GM18505 (cell line): ENCODE results near the gene PTPRM.

ENCODE experiments used
- ATAC-seq: cut with Tn5 transposase; IDR thresholded peaks from one replicate; pipeline ENCODE4 v1.9.1; 2021; ENCODE audit not compliant: unreplicated experiment
- POLR2A ChIP-seq: IDR thresholded peaks from 4 replicates; pipeline ENCODE4 v1.6.1; 2011; ENCODE audit warnings: borderline replicate concordance; ENCODE audit not compliant: insufficient read depth, insufficient read length; ENCODE audit errors: extremely low read depth

Gene PTPRM

GRCh38 chr18:8001711-8002301 lies 434.7 kb downstream of the PTPRM start:
- no peak for TF ChIP-seq POLR2A
- no peak for ATAC-seq

- no peak for TF ChIP-seq POLR2A
- ATAC-seq: no peak
Measured at GRCh38 chr18:8003878-8004675, 437.0 kb downstream of the PTPRM start.

- no peak for ATAC-seq
- no peak for TF ChIP-seq POLR2A
Measured at GRCh38 chr18:8004792-8005191, 437.7 kb downstream of the PTPRM start.

GRCh38 chr18:8005870-8006569 lies 438.9 kb downstream of the PTPRM start:
- ATAC-seq: no peak

GRCh38 chr18:8006979-8007378 lies 439.9 kb downstream of the PTPRM start:
- TF ChIP-seq POLR2A: no peak
- ATAC-seq: no peak

More at GRCh38 chr18:8005870-8006569, 438.9 kb downstream of the PTPRM start:
- no peak for TF ChIP-seq POLR2A

- ATAC-seq: no peak
Measured at GRCh38 chr18:8008033-8008432, 440.9 kb downstream of the PTPRM start.

GRCh38 chr18:8011361-8011760 lies 444.2 kb downstream of the PTPRM start:
- TF ChIP-seq POLR2A: no peak
- ATAC-seq: no peak

More at GRCh38 chr18:8008033-8008432, 440.9 kb downstream of the PTPRM start:
- no peak for TF ChIP-seq POLR2A

GRCh38 chr18:8011906-8012305 lies 444.8 kb downstream of the PTPRM start:
- ATAC-seq: no peak
- TF ChIP-seq POLR2A: no peak

GRCh38 chr18:8018701-8019331 lies 451.7 kb downstream of the PTPRM start:
- no peak for TF ChIP-seq POLR2A
- no peak for ATAC-seq

GRCh38 chr18:8019600-8019999 lies 452.5 kb downstream of the PTPRM start:
- no peak for ATAC-seq
- no peak for TF ChIP-seq POLR2A

GRCh38 chr18:8020132-8020846 lies 453.2 kb downstream of the PTPRM start:
- ATAC-seq: no peak

GRCh38 chr18:8029061-8029460 lies 461.9 kb downstream of the PTPRM start:
- ATAC-seq: no peak
- TF ChIP-seq POLR2A: no peak

More at GRCh38 chr18:8020132-8020846, 453.2 kb downstream of the PTPRM start:
- no peak for TF ChIP-seq POLR2A

GRCh38 chr18:8029731-8030130 lies 462.6 kb downstream of the PTPRM start:
- no peak for TF ChIP-seq POLR2A
- no peak for ATAC-seq
